Measurements from ENCODE around the gene PSD4. TPM values are rescaled to one million over a fixed set of nuclear protein-coding genes. Genes with fewer than 3 reads are reported as not detected.
A peak's percentile ranks its signal among the peaks of the same experiment; 100 is the strongest.

PSD4 gene
- total and polyA plus RNA-seq, 2 of the 4 experiments (the other 2 are of a cell fraction), result 0.36 to 0.70 TPM

GRCh38 chr2:113240915-113241911 lies 67.4 kb downstream of the PSD4 start:
- Histone ChIP-seq H3K79me1 (ENCODE audit: low read depth in 1 of 2, low read length in 2 of 2) (peaks cover 0 to 15% of the 10 kb centered on the region in 2 experiments; a peak in 1 of 4 replicates), H2AFZ (replicated peaks; ENCODE audit: low read length, poor library complexity) (peak overlapping the region; percentile 47), H3K4me1 (ENCODE audit: control insufficient read depth, insufficient read depth, low read length) (peaks cover 15% of the 10 kb centered on the region), H4K8ac (ENCODE audit: low read depth in 2 of 2, low read length in 2 of 2) (peak overlapping the region; percentile 16 to 48), H2BK5ac (ENCODE audit: low read depth, low read length, poor library complexity, severe bottlenecking) (peak overlapping the region; percentile 95), H3K9me3 (ENCODE audit: control insufficient read depth, insufficient read depth, low read length) (no peaks in the 10 kb centered on the region), H3K23ac (ENCODE audit: low read depth, low read length) (peak overlapping the region; percentile 65; the same call in 1 of the 2 replicates), H3K27ac (ENCODE audit: insufficient read depth, low read length) (peak overlapping the region; percentile 40), H2AK9ac (replicated peaks; ENCODE audit: low read depth, low read length, poor library complexity) (peak overlapping the region; percentile 93), H3K4me3 (ENCODE audit: insufficient read depth, low read depth, low read length) (no peak overlapping the region), H3K56ac (ENCODE audit: extremely low read depth, insufficient read depth, low read length) (no peak overlapping the region), H3K36me3 (ENCODE audit: control insufficient read depth, insufficient read depth, low read length) (peaks cover 2% of the 10 kb centered on the region; the same call in 1 of the 2 replicates), H3K18ac (ENCODE audit: low read depth, low read length) (peak overlapping the region; percentile 16), H3K4ac (ENCODE audit: low read depth, low read length) (peak overlapping the region; percentile 83), H2BK20ac (ENCODE audit: low read depth, low read length) (peak overlapping the region; percentile 66), H3K27me3 (ENCODE audit: control insufficient read depth, insufficient read depth, low read length) (no peaks in the 10 kb centered on the region), H4K5ac (ENCODE audit: low read depth, low read length) (peak overlapping the region; percentile 4; the same call in 1 of the 2 replicates), H3K9ac (ENCODE audit: low read depth, low read length) (no peak overlapping the region), H2AK5ac (ENCODE audit: low read depth, low read length) (peak overlapping the region; percentile 97), H2BK120ac (ENCODE audit: low read depth, low read length) (peak overlapping the region; percentile 90), H3K9me1 (ENCODE audit: insufficient read depth, low read length) (peaks cover 21% of the 10 kb centered on the region), H3K14ac (replicated peaks; ENCODE audit: low read depth, low read length) (peak overlapping the region; percentile 19), H4K20me1 (ENCODE audit: insufficient read depth, low read length) (peaks cover 7% of the 10 kb centered on the region), H2BK15ac (ENCODE audit: low read depth, low read length) (peak overlapping the region; percentile 16; the same call in 2 of the 3 replicates), H3K4me2 (ENCODE audit: low read depth, low read length) (no peak overlapping the region; the same call in 1 of the 2 replicates), H4K91ac (ENCODE audit: insufficient read depth, low read depth, low read length) (peak overlapping the region; percentile 92)
- DNase-seq (peak; percentile 99), ATAC-seq (ENCODE audit: low read depth) (peak; percentile 92)
- dilution Hi-C loops (cut with HindIII; ENCODE audit: low sequenced_read_pairs, unreplicated experiment), result no loop called here
- intact Hi-C loops (cut with micrococcal nuclease), result no loop called here
- CTCF ChIA-PET, result interaction anchor here (0.7 to 1.8 kb wide), 2 partner anchors 8 to 37 kb away, joined by 3 to 9 read pairs; no protein-coding TSS in a partner anchor
- no TSS peak for BruUV-seq (replicated peaks)
- in situ Hi-C loops (cut with MboI; ENCODE audit: low sequenced_read_pairs), result no loop called here
- POLR2A ChIA-PET (ENCODE audit: unreplicated experiment), result interaction anchor here (0.5 kb wide), 1 partner anchor 363 kb away, joined by 3 read pairs; no protein-coding TSS in a partner anchor
- WGBS, 2 experiments (ENCODE audit: extremely low coverage in 2 of 2, insufficient read length in 1 of 2), result 56% methylated on average over 14 of the region's 18 CpGs; no CpG with 5 or more reads in 1 of the 2 experiments
- TF ChIP-seq, protein P1, sequence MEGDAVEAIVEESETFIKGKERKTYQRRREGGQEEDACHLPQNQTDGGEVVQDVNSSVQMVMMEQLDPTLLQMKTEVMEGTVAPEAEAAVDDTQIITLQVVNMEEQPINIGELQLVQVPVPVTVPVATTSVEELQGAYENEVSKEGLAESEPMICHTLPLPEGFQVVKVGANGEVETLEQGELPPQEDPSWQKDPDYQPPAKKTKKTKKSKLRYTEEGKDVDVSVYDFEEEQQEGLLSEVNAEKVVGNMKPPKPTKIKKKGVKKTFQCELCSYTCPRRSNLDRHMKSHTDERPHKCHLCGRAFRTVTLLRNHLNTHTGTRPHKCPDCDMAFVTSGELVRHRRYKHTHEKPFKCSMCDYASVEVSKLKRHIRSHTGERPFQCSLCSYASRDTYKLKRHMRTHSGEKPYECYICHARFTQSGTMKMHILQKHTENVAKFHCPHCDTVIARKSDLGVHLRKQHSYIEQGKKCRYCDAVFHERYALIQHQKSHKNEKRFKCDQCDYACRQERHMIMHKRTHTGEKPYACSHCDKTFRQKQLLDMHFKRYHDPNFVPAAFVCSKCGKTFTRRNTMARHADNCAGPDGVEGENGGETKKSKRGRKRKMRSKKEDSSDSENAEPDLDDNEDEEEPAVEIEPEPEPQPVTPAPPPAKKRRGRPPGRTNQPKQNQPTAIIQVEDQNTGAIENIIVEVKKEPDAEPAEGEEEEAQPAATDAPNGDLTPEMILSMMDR (conservative IDR thresholded peaks at IDR 0.05; ENCODE audit: low read depth, low read length), result no peak
- TF ChIP-seq RCOR1 (IDR thresholded peaks at IDR 0.05; ENCODE audit: insufficient replicate concordance, low read length) (no peak), ELK1 (IDR thresholded peaks at IDR 0.05; ENCODE audit: borderline replicate concordance, low read depth, low read length) (no peak), MAFK (IDR thresholded peaks at IDR 0.05; ENCODE audit: low read depth, low read length) (peak; percentile 59), MXI1 (IDR thresholded peaks at IDR 0.05; ENCODE audit: borderline replicate concordance, low read depth, low read length) (peak; percentile 77; the same call in 1 of the 2 replicates), CHD1 (IDR thresholded peaks at IDR 0.05; ENCODE audit: low read depth, low read length) (peak; percentile 80; the same call in 1 of the 2 replicates), NFE2L2 (IDR thresholded peaks at IDR 0.05; ENCODE audit: low read depth, low read length) (peak; percentile 91), BHLHE40 (IDR thresholded peaks at IDR 0.05; ENCODE audit: low read depth, low read length) (peak; percentile 94), CEBPB (IDR thresholded peaks at IDR 0.05; ENCODE audit: low read depth, low read length) (peak; percentile 100), RFX5 (IDR thresholded peaks at IDR 0.05; ENCODE audit: low read depth, low read length) (no peak), POLR2A (IDR thresholded peaks at IDR 0.05; ENCODE audit: low read depth, low read length) (no peak), MAZ (IDR thresholded peaks at IDR 0.05; ENCODE audit: borderline replicate concordance, low read depth, low read length) (peak; percentile 85), SMC3 (IDR thresholded peaks at IDR 0.05; ENCODE audit: low read depth, low read length) (no peak), FOS (IDR thresholded peaks at IDR 0.05; ENCODE audit: low read depth, low read length) (peak; percentile 98)
